HepG2 (cell line): ENCODE data around the gene RPL36. TPM values are rescaled to one million over a fixed set of nuclear protein-coding genes. Genes with fewer than 3 reads are reported as not detected.

Experiments used
- ATAC-seq: fragments of 200-7000 bp; cut with Tn5 transposase; 3 replicates; pipeline ENCODE4 v1.9.1; 2020; ENCODE audit warnings: mild to moderate bottlenecking, moderate library complexity
- BruUV-seq: library from RNA; stranded (reverse); fragments of 400-500 nt; replicated peaks from 2 replicates; lab custom pipeline; 2021; lab: Mats Ljungman, UMichigan
- CTCF ChIA-PET: fragments of 300-600 bp; formaldehyde crosslinking; extraction: SDS; loops from one replicate; lab custom pipeline; 2021; ENCODE audit warnings: low total read pairs, inconsistent platforms, low intra/inter-chr PET ratio; lab: Yijun Ruan, JAX
- POLR2A ChIA-PET: fragments of 350-600 bp; sonication (Branson Sonifier 250); formaldehyde crosslinking; loops from one replicate; lab custom pipeline; 2020; ENCODE audit warnings: antibody characterized with exemption, inconsistent platforms; lab: Yijun Ruan, JAX
- DNase-seq: peaks from one replicate; pipeline ENCODE4 v3.0.0-alpha.2; 2015; ENCODE audit warnings: low spot score
- FAIRE-seq: peaks from 3 replicates; lab custom pipeline; 2011; peaks lifted over from hg19 to GRCh38; lab: Jason Lieb, UNC
- H2AFZ ChIP-seq: one replicate; pipeline ENCODE4 v1.6.1; 2011; ENCODE audit warnings: low read length, inconsistent platforms
- H3K27ac ChIP-seq: fragments of 300-600 bp; 3 replicates; pipeline ENCODE4 v1.8.0; 2011; ENCODE audit warnings: mixed run types, mild to moderate bottlenecking, mixed read lengths, low read length, inconsistent platforms; ENCODE audit not compliant: insufficient read depth; ENCODE audit errors: extremely low read length
- H3K27me3 ChIP-seq, 2 experiments: fragments of 200-600 bp in 1 of 2; 2 replicates in 1 of 2; 3 replicates in 1 of 2; pipeline versions ENCODE4 v1.6.0 to v1.8.0; 2011; ENCODE audit warnings: low read length in 2 of 2, mild to moderate bottlenecking in 2 of 2, moderate library complexity in 2 of 2, inconsistent platforms in 1 of 2; ENCODE audit not compliant: insufficient read depth in 2 of 2, control insufficient read depth in 1 of 2
- H3K36me3 ChIP-seq, 2 experiments: fragments of 200-600 bp in 1 of 2; replicated peaks in 1 of 2; 2 replicates in 1 of 2; 3 replicates in 1 of 2; pipeline versions ENCODE4 v1.5.1 to v1.8.0; 2011; ENCODE audit warnings: low read length in 2 of 2, inconsistent platforms in 1 of 2; ENCODE audit not compliant: insufficient read depth in 2 of 2, control insufficient read depth in 1 of 2
- H3K4me1 ChIP-seq: 2 replicates; pipeline ENCODE4 v1.5.1; 2012; ENCODE audit warnings: low read length, inconsistent platforms; ENCODE audit not compliant: insufficient read depth
- H3K4me2 ChIP-seq: 2 replicates; pipeline ENCODE4 v1.6.0; 2011; ENCODE audit warnings: low read depth, low read length, inconsistent platforms
- H3K4me3 ChIP-seq, 3 experiments: fragments of 200-600 bp in 1 of 3; sonication (generic), shearing (Covaris generic) in 1 of 3; replicated peaks in 1 of 3; 2 replicates each; pipeline ENCODE4 v1.5.1; 2011 to 2016; ENCODE audit warnings: low read length in 3 of 3, inconsistent platforms in 2 of 3, low read depth in 2 of 3, mild to moderate bottlenecking in 2 of 3, control low read depth in 1 of 3, mixed read lengths in 1 of 3; ENCODE audit not compliant: insufficient read depth in 1 of 3
- H3K79me2 ChIP-seq: one replicate; pipeline ENCODE4 v1.6.1; 2011; ENCODE audit warnings: low read length, inconsistent platforms; ENCODE audit not compliant: insufficient read depth
- H3K9ac ChIP-seq: 2 replicates; pipeline ENCODE4 v1.6.0; 2011; ENCODE audit warnings: mild to moderate bottlenecking, low read depth, low read length, inconsistent platforms; ENCODE audit not compliant: insufficient read depth
- H3K9me3 ChIP-seq: 2 replicates; pipeline ENCODE4 v1.5.1; 2012; ENCODE audit warnings: mild to moderate bottlenecking, low read length
- H4K20me1 ChIP-seq: 2 replicates; pipeline ENCODE4 v1.6.0; 2011; ENCODE audit warnings: inconsistent platforms, mild to moderate bottlenecking, low read length, moderate library complexity; ENCODE audit not compliant: insufficient read depth
- ATF1 ChIP-seq: IDR thresholded peaks from 2 replicates; pipeline ENCODE4 v1.6.1; 2016; ENCODE audit warnings: mild to moderate bottlenecking, control low read depth
- CCAR2 ChIP-seq: fragments of 200-400 bp; formaldehyde crosslinking; optimal IDR thresholded peaks from 2 replicates; pipeline ENCODE3; 2018; ENCODE audit warnings: low read depth, mild to moderate bottlenecking, low read length, moderate library complexity
- HNRNPLL ChIP-seq: fragments of 200-400 bp; formaldehyde crosslinking; IDR thresholded peaks from 2 replicates; pipeline ENCODE4 v1.6.1; 2017; ENCODE audit warnings: mild to moderate bottlenecking, low read depth, low read length; ENCODE audit not compliant: poor library complexity, severe bottlenecking
- NR2F6 ChIP-seq, 2 experiments: IDR thresholded peaks; 2 replicates each; pipeline ENCODE4 v1.6.1; 2016; ENCODE audit warnings: antibody characterized with exemption in 1 of 2, mild to moderate bottlenecking in 1 of 2
- POLR2A ChIP-seq, 2 experiments: IDR thresholded peaks; 2 replicates each; pipeline ENCODE4 v1.6.1; 2011; ENCODE audit warnings: low read depth in 2 of 2, low read length in 2 of 2, mild to moderate bottlenecking in 1 of 2, moderate library complexity in 1 of 2; ENCODE audit not compliant: insufficient read depth in 1 of 2
- RARA ChIP-seq: IDR thresholded peaks from 2 replicates; pipeline ENCODE4 v1.6.1; 2016; ENCODE audit warnings: missing genetic modification reagents, missing compliant biosample characterization
- WGBS: methylation state at CpG from one replicate; pipeline ENCODE4 v1.1.6; 2017; ENCODE audit warnings: low lambda C conversion rate; 5-methylcytosine and 5-hydroxymethylcytosine counted together
- in situ Hi-C: cut with HindIII; loops from 2 replicates; pipeline ENCODE4 v1.10.0; 2017; ENCODE audit warnings: low pct_unique_long_range_greater_than_20kb; ENCODE audit not compliant: extremely low pct_ligation_motif_present
- intact Hi-C: fragments of 100-400 bp; cut with micrococcal nuclease; formaldehyde crosslinking; loops from one replicate; pipeline ENCODE4 v1.10.0; 2022; ENCODE audit not compliant: unreplicated experiment
- polyA plus RNA-seq, 8 experiments: library from polyadenylated mRNA; depleted of rRNA in 3 of 8; stranded (reverse) in 7 of 8; unstranded in 1 of 8; fragments of >200 nt; fragmentation: Illumina TruSeq in 4 of 8; extraction: Trizol in 4 of 8; gene quantifications; 2 replicates each; pipeline versions ENCODE4 v1.2.1 to v1.2.3, GENCODE V29; 2011 to 2016; ENCODE audit warnings: low read depth in 4 of 8, missing spikeins in 1 of 8, mixed read lengths in 1 of 8; ENCODE audit not compliant: insufficient read depth in 1 of 8
- total RNA-seq, 5 experiments: library from RNA; depleted of rRNA; stranded (reverse); fragments of >200 nt; fragmentation: Illumina TruSeq; extraction: Trizol; gene quantifications; 2 replicates each; pipeline ENCODE4 v1.2.3, GENCODE V29; 2016; ENCODE audit warnings: low read depth in 1 of 5
- TF ChIP-seq, protein P1 (sequence below): sonication (generic); formaldehyde crosslinking; IDR thresholded peaks from 2 replicates; pipeline ENCODE4 v1.5.0; 2020; ENCODE audit warnings: mild to moderate bottlenecking, missing genetic modification reagents

RPL36 gene
- total and polyA plus RNA-seq, 2 of the 13 experiments (the other 11 are each of a cell fraction or from before 2014, with no cell fraction given): 706 to 740 TPM

DNA sequence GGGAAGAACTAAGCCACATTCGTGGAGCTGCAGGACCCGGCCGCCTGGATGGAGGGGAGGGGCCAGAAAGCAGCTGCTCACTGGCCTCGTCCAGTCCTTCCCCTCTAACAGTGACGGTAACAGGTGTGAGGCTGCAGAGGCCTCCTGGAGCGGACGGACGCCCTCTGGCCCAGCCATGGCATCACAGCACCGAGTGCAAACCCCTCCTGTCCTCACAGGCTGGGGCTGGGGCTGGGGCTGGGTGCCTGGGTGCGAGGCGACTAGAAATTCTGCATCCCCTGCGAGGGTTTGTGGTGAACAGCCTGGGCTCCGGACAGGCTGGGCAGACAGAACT is 13.4 kb upstream of the RPL36 start:
- Histone ChIP-seq H3K9me3 (no peaks in the 10 kb centered on the region), H3K36me3 (peaks cover 0 to 3% of the 10 kb centered on the region in 2 experiments; a peak in 1 of 5 replicates), H3K27ac (no peak overlapping the region), H2AFZ (no peak overlapping the region), H3K9ac (no peak overlapping the region), H3K4me3 (no peak overlapping the region), H3K4me1 (peaks cover 24% of the 10 kb centered on the region), H4K20me1 (no peaks in the 10 kb centered on the region), H3K4me2 (no peak overlapping the region), H3K79me2 (peaks cover 7% of the 10 kb centered on the region), H3K27me3 (no peaks in the 10 kb centered on the region; a peak in 1 of 5 replicates)
- TF ChIP-seq POLR2A (IDR thresholded peaks at IDR 0.05; ENCODE audit: insufficient read depth in 1 of 2, low read depth in 2 of 2, low read length in 2 of 2) (0 out of 4 replicates have a peak, but pooled peaks of 1 of the 2 experiments have one; percentile 3), ATF1 (CRISPR knock-in tag) (no peak), RARA (CRISPR knock-in tag) (no peak), NR2F6 (IDR thresholded peaks at IDR 0.05) (no peak), NR2F6 (CRISPR knock-in tag; IDR thresholded peaks at IDR 0.05) (no peak), HNRNPLL (no peak), CCAR2 (no peak)
- TF ChIP-seq, protein P1, sequence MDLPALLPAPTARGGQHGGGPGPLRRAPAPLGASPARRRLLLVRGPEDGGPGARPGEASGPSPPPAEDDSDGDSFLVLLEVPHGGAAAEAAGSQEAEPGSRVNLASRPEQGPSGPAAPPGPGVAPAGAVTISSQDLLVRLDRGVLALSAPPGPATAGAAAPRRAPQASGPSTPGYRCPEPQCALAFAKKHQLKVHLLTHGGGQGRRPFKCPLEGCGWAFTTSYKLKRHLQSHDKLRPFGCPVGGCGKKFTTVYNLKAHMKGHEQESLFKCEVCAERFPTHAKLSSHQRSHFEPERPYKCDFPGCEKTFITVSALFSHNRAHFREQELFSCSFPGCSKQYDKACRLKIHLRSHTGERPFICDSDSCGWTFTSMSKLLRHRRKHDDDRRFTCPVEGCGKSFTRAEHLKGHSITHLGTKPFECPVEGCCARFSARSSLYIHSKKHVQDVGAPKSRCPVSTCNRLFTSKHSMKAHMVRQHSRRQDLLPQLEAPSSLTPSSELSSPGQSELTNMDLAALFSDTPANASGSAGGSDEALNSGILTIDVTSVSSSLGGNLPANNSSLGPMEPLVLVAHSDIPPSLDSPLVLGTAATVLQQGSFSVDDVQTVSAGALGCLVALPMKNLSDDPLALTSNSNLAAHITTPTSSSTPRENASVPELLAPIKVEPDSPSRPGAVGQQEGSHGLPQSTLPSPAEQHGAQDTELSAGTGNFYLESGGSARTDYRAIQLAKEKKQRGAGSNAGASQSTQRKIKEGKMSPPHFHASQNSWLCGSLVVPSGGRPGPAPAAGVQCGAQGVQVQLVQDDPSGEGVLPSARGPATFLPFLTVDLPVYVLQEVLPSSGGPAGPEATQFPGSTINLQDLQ (CRISPR knock-in tag): no peak
- ChIA-PET CTCF (no interaction called here), POLR2A (interaction anchor here (0.7 kb wide), 1 partner anchor 13 kb away, joined by 3 read pairs; the partner anchor contains the start of gene RPL36)
- DNase-seq (no peak), FAIRE-seq (no peak), ATAC-seq (no peak)
- BruUV-seq: no TSS peak
- WGBS: 60% methylated on average over 1 of the region's 13 CpGs
- intact Hi-C loops (no loop called here), in situ Hi-C loops (no loop called here)
